ENCODE data around the gene MYO1D. TPM values are rescaled to one million over a fixed set of nuclear protein-coding genes. Genes with fewer than 3 reads are reported as not detected.

Gene MYO1D
- total RNA-seq, 1 donor from 2014 or later, result 36.9 TPM

DNA sequence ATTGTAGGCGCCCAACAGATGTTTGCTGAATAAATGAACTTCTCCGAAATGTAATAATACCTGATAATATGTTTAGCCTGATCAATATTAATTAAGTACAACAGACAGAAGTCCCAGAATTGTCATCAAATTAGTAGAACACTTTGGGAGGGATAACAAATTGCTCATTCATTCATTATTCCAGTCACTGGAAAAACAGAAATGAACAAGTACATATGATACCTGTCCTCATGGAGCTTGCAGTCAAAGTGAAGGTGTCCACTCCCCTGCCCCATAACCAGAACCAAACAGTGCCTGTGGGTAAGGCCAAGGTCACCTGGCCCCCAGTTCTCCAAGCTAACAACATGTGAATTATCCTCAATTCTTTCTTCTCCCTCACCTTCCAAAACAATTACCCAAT is 42.8 kb downstream of the MYO1D start:
- H3K36me3 Mint-ChIP-seq (ENCODE audit: insufficient read depth), result peaks cover 2% of the 10 kb centered on the region
- DNase-seq (ENCODE audit: low spot score, unreplicated experiment), result no peak
- no peak overlapping the region for H3K4me3 Mint-ChIP-seq (ENCODE audit: low read depth)
- peaks cover 18% of the 10 kb centered on the region for H3K4me1 Mint-ChIP-seq (ENCODE audit: low read depth)
- no peaks in the 10 kb centered on the region for H3K27me3 Mint-ChIP-seq
- peaks cover 7% of the 10 kb centered on the region for H3K9me3 Mint-ChIP-seq (ENCODE audit: low read depth)
- no peak overlapping the region for H3K27ac Mint-ChIP-seq
- TF ChIP-seq, protein P1, sequence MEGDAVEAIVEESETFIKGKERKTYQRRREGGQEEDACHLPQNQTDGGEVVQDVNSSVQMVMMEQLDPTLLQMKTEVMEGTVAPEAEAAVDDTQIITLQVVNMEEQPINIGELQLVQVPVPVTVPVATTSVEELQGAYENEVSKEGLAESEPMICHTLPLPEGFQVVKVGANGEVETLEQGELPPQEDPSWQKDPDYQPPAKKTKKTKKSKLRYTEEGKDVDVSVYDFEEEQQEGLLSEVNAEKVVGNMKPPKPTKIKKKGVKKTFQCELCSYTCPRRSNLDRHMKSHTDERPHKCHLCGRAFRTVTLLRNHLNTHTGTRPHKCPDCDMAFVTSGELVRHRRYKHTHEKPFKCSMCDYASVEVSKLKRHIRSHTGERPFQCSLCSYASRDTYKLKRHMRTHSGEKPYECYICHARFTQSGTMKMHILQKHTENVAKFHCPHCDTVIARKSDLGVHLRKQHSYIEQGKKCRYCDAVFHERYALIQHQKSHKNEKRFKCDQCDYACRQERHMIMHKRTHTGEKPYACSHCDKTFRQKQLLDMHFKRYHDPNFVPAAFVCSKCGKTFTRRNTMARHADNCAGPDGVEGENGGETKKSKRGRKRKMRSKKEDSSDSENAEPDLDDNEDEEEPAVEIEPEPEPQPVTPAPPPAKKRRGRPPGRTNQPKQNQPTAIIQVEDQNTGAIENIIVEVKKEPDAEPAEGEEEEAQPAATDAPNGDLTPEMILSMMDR (IDR thresholded peaks at IDR 0.05; ENCODE audit: unreplicated experiment), result no peak

DNA sequence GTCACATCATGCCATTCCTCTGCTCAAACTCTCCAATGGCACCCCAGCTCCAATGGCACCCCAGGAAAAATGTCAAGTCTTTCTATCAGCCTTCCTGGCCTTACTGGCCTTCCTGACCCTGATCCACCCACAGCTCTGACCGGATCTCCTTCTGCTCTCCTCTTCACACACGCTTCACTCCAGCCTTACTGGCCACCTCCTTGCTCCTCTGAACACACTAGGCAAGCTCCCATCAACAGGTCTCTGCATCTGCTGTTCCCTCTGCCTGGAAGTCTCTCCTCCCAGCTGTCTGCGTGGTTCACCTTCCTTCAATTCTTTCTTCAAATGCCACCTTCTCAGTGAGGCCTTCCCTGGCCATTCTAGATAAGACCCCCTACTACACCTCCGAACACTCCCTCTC is 43.4 kb downstream of the MYO1D start:
- no peak for DNase-seq (ENCODE audit: low spot score, unreplicated experiment)
- H3K36me3 Mint-ChIP-seq (ENCODE audit: insufficient read depth), result peaks cover 2% of the 10 kb centered on the region
- peaks cover 22% of the 10 kb centered on the region for H3K4me1 Mint-ChIP-seq (ENCODE audit: low read depth)
- TF ChIP-seq, protein P1 (IDR thresholded peaks at IDR 0.05; ENCODE audit: unreplicated experiment), result no peak
- H3K27me3 Mint-ChIP-seq, result no peaks in the 10 kb centered on the region
- no peak overlapping the region for H3K27ac Mint-ChIP-seq
- H3K9me3 Mint-ChIP-seq (ENCODE audit: low read depth), result peaks cover 7% of the 10 kb centered on the region
- no peak overlapping the region for H3K4me3 Mint-ChIP-seq (ENCODE audit: low read depth)

DNA sequence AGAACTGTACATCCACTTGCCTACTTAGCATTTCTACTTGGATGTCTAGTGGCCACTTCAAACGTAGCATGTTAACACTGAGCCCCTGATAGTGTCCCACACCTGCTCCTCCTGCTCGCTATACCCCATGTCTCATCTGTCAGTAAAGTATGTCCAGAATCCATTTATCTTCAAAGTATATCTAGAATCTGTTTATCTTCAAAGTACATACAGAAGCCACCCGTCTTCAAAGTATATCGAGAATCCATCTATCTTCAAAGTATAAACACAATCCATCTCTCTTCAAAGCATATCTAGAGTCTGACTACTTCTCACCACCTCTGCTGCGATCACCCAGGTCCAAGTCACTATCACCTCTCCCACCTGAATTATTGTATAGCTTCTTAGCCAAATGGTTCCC is 43.8 kb downstream of the MYO1D start:
- H3K4me3 Mint-ChIP-seq (ENCODE audit: low read depth), result no peak overlapping the region
- no peak overlapping the region for H3K27ac Mint-ChIP-seq
- H3K4me1 Mint-ChIP-seq (ENCODE audit: low read depth), result peaks cover 26% of the 10 kb centered on the region
- H3K27me3 Mint-ChIP-seq, result no peaks in the 10 kb centered on the region
- TF ChIP-seq, protein P1 (IDR thresholded peaks at IDR 0.05; ENCODE audit: unreplicated experiment), result no peak
- H3K9me3 Mint-ChIP-seq (ENCODE audit: low read depth), result peaks cover 7% of the 10 kb centered on the region
- DNase-seq (ENCODE audit: low spot score, unreplicated experiment), result no peak
- H3K36me3 Mint-ChIP-seq (ENCODE audit: insufficient read depth), result peaks cover 2% of the 10 kb centered on the region

DNA sequence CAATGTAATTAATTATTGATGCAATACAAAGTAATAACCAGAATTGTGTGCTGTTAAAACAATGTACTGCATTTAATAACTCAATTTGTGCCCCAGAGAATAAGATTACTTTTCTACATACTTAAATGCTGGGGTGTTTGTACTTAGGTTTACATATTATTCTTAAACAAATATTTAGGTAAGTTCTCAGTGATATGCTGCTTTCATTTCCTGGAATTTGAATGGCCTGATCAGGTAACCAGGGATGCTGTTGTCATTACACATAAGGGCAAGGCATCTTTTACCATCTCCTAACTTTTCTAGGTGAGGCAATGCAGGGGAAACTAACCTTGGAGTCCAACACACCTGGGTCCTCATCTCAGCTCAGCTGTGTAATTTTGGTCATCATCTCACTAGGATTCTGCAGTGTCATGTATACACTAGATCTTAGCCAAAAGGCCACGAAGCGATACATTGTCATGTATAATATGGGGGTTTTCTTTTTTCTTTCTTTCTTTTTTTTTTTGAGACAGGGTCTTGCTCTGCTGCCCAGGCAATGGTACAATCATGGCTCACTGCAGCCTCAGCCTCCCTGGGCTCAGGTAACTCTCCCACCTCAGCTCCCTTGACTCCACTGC is 45.2 kb downstream of the MYO1D start:
- H3K4me3 Mint-ChIP-seq (ENCODE audit: low read depth), result no peak overlapping the region
- H3K27ac Mint-ChIP-seq, result no peak overlapping the region
- H3K36me3 Mint-ChIP-seq (ENCODE audit: insufficient read depth), result peaks cover 2% of the 10 kb centered on the region
- H3K9me3 Mint-ChIP-seq (ENCODE audit: low read depth), result peaks cover 7% of the 10 kb centered on the region
- peaks cover 33% of the 10 kb centered on the region for H3K4me1 Mint-ChIP-seq (ENCODE audit: low read depth)
- DNase-seq (ENCODE audit: low spot score, unreplicated experiment), result no peak
- no peaks in the 10 kb centered on the region for H3K27me3 Mint-ChIP-seq
- TF ChIP-seq, protein P1 (IDR thresholded peaks at IDR 0.05; ENCODE audit: unreplicated experiment), result no peak

DNA sequence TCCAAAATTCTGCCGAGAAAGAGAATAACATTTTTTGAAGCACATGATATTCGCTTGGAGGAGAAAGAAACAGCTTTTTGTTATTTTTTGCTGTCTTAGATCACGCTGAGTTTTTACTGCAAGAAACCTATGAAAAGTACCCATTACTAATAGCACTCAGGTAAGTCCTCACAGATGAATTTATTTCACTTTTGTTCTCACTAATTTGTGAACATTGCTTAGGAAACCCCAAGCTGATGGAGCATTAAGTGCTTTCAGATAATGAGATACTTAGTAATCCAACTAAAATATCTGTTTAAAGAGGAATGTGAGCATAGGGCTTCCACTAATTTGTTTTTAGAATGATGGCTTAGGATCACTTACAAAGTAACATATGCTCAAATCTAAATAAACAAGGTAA is 45.7 kb downstream of the MYO1D start:
- Mint-ChIP-seq H3K27me3 (no peaks in the 10 kb centered on the region), H3K4me1 (ENCODE audit: low read depth) (peaks cover 33% of the 10 kb centered on the region), H3K4me3 (ENCODE audit: low read depth) (no peak overlapping the region), H3K36me3 (ENCODE audit: insufficient read depth) (peaks cover 2% of the 10 kb centered on the region), H3K9me3 (ENCODE audit: low read depth) (peaks cover 7% of the 10 kb centered on the region), H3K27ac (no peak overlapping the region)
- no peak for DNase-seq (ENCODE audit: low spot score, unreplicated experiment)
- TF ChIP-seq, protein P1 (IDR thresholded peaks at IDR 0.05; ENCODE audit: unreplicated experiment), result no peak

Measured in progenitor cell of endocrine pancreas (in vitro differentiated cells).